Trophoblast cell (in vitro differentiated cells and primary cell): Measurements from ENCODE around the gene C10orf62.
"Not testable (repeated sequence)": the region's sequence is repeated elsewhere in the genome, so short reads cannot be mapped to it uniquely, and the experiment has no call there.

ENCODE experiments used
- DNase-seq, 2 donors: peaks; one replicate each; pipeline ENCODE4 v3.0.0-alpha.2; 2016
- H2AFZ ChIP-seq: 2 replicates; pipeline ENCODE4 v1.6.1; 2013; ENCODE audit warnings: low read length, moderate library complexity, mild to moderate bottlenecking; ENCODE audit not compliant: insufficient read depth, poor library complexity
- H2AK5ac ChIP-seq: 2 replicates; pipeline ENCODE4 v1.6.1; 2013; ENCODE audit warnings: mild to moderate bottlenecking, low read length
- H2BK120ac ChIP-seq: 2 replicates; pipeline ENCODE4 v1.6.1; 2013; ENCODE audit warnings: low read length, mild to moderate bottlenecking, moderate library complexity; ENCODE audit not compliant: insufficient read depth, poor library complexity
- H2BK12ac ChIP-seq: 2 replicates; pipeline ENCODE4 v1.6.1; 2013; ENCODE audit warnings: mild to moderate bottlenecking, low read length, moderate library complexity
- H2BK5ac ChIP-seq: 2 replicates; pipeline ENCODE4 v1.6.1; 2013; ENCODE audit warnings: low read length, low read depth, moderate library complexity, mild to moderate bottlenecking; ENCODE audit not compliant: poor library complexity
- H3K14ac ChIP-seq: 2 replicates; pipeline ENCODE4 v1.6.1; 2013; ENCODE audit warnings: mild to moderate bottlenecking, low read length
- H3K18ac ChIP-seq: 2 replicates; pipeline ENCODE4 v1.6.1; 2013; ENCODE audit warnings: mild to moderate bottlenecking, low read length
- H3K23ac ChIP-seq: 2 replicates; pipeline ENCODE4 v1.6.1; 2013; ENCODE audit warnings: low read length
- H3K27ac ChIP-seq: 2 replicates; pipeline ENCODE4 v1.5.1; 2013; ENCODE audit warnings: low read depth, mild to moderate bottlenecking, inconsistent platforms, low read length, moderate library complexity
- H3K27me3 ChIP-seq: 2 replicates; pipeline ENCODE4 v1.6.1; 2013; ENCODE audit warnings: inconsistent platforms, mild to moderate bottlenecking, low read length, moderate library complexity; ENCODE audit not compliant: insufficient read depth
- H3K36me3 ChIP-seq, 2 experiments: 1 replicate in 1 of 2; 2 replicates in 1 of 2; pipeline ENCODE4 v1.6.1; 2013; ENCODE audit warnings: low read length in 2 of 2, mild to moderate bottlenecking in 2 of 2, moderate library complexity in 1 of 2; ENCODE audit not compliant: insufficient read depth in 2 of 2, control insufficient read depth in 1 of 2
- H3K4ac ChIP-seq: 2 replicates; pipeline ENCODE4 v1.6.1; 2013; ENCODE audit warnings: low read depth, mild to moderate bottlenecking, low read length, moderate library complexity
- H3K4me1 ChIP-seq, 2 experiments: 1 replicate in 1 of 2; 2 replicates in 1 of 2; pipeline ENCODE4 v1.6.1; 2013; ENCODE audit warnings: low read length in 2 of 2, mild to moderate bottlenecking in 2 of 2, moderate library complexity in 1 of 2; ENCODE audit not compliant: insufficient read depth in 2 of 2, control insufficient read depth in 1 of 2
- H3K4me2 ChIP-seq: 2 replicates; pipeline ENCODE4 v1.6.1; 2013; ENCODE audit warnings: inconsistent platforms, mild to moderate bottlenecking, low read length, moderate library complexity
- H3K4me3 ChIP-seq: 2 replicates; pipeline ENCODE4 v1.5.1; 2013; ENCODE audit warnings: mild to moderate bottlenecking, low read depth, low read length, inconsistent platforms
- H3K79me1 ChIP-seq: one replicate; pipeline ENCODE4 v1.6.1; 2013; ENCODE audit warnings: low read length
- H3K79me2 ChIP-seq: 2 replicates; pipeline ENCODE4 v1.6.1; 2013; ENCODE audit warnings: low read length, mild to moderate bottlenecking; ENCODE audit not compliant: control insufficient read depth, insufficient read depth, poor library complexity
- H3K9ac ChIP-seq: 2 replicates; pipeline ENCODE4 v1.6.1; 2013; ENCODE audit warnings: mild to moderate bottlenecking, low read length
- H3K9me3 ChIP-seq: 2 replicates; pipeline ENCODE4 v1.6.1; 2013; ENCODE audit warnings: low read depth, mild to moderate bottlenecking, control low read depth, inconsistent platforms, low read length; ENCODE audit not compliant: insufficient read depth
- H4K12ac ChIP-seq: 2 replicates; pipeline ENCODE4 v1.6.1; 2013; ENCODE audit warnings: low read depth, mild to moderate bottlenecking, low read length, moderate library complexity
- H4K8ac ChIP-seq: 2 replicates; pipeline ENCODE4 v1.6.1; 2013; ENCODE audit warnings: low read depth, mild to moderate bottlenecking, low read length, moderate library complexity
- H4K91ac ChIP-seq: one replicate; pipeline ENCODE4 v1.6.1; 2013; ENCODE audit warnings: low read depth, mild to moderate bottlenecking, low read length, moderate library complexity
- WGBS: extraction: QIAGEN DNeasy Blood & Tissue Kit; methylation state at CpG from one replicate; pipeline ENCODE4 v1.1.7; 2013; ENCODE audit warnings: missing lambda C conversion rate; ENCODE audit not compliant: insufficient read length, insufficient coverage; ENCODE audit errors: extremely low coverage; 5-methylcytosine and 5-hydroxymethylcytosine counted together

C10orf62 gene

GRCh38 chr10:97562329-97562728 is 27.2 kb upstream of the C10orf62 start:
- H3K18ac ChIP-seq, DNase-seq, H3K23ac ChIP-seq, H3K79me2 ChIP-seq, H2AK5ac ChIP-seq, H4K8ac ChIP-seq, H4K91ac ChIP-seq, H3K79me1 ChIP-seq, H4K12ac ChIP-seq, H3K27ac ChIP-seq, H3K4ac ChIP-seq, H2AFZ ChIP-seq, H3K9ac ChIP-seq, H2BK12ac ChIP-seq, H2BK5ac ChIP-seq, H3K4me2 ChIP-seq, H3K14ac ChIP-seq, H3K27me3 ChIP-seq, H3K4me1 ChIP-seq, H3K4me3 ChIP-seq, H3K36me3 ChIP-seq, H3K9me3 ChIP-seq, H2BK120ac ChIP-seq: not testable (repeated sequence)
- WGBS = no CpG with 5 or more reads among the region's 5 CpGs

- no peak overlapping the region for H4K8ac ChIP-seq
- H3K4me3 ChIP-seq = no peak overlapping the region
- no peak overlapping the region for H2BK12ac ChIP-seq
- H3K4me2 ChIP-seq = no peak overlapping the region
- no peak overlapping the region for H4K12ac ChIP-seq
- no peaks in the 10 kb centered on the region for H3K79me1 ChIP-seq
- H3K14ac ChIP-seq = no peak overlapping the region
- H2AFZ ChIP-seq = no peak overlapping the region
- H3K36me3 ChIP-seq = peaks cover 0 to 7% of the 10 kb centered on the region in 2 experiments
- no CpG with 5 or more reads among the region's 4 CpGs for WGBS
- no peaks in the 10 kb centered on the region for H3K27me3 ChIP-seq
- H3K18ac ChIP-seq = no peak overlapping the region
- no peak overlapping the region for H2AK5ac ChIP-seq
- no peaks in the 10 kb centered on the region for H3K4me1 ChIP-seq
- no peak overlapping the region for H2BK120ac ChIP-seq
- no peak overlapping the region for H3K9ac ChIP-seq
- no peak overlapping the region for H3K4ac ChIP-seq
- H4K91ac ChIP-seq = no peak overlapping the region
- no peak overlapping the region for H3K23ac ChIP-seq
- no peak overlapping the region for H2BK5ac ChIP-seq
- no peak overlapping the region for H3K27ac ChIP-seq
- H3K79me2 ChIP-seq = no peaks in the 10 kb centered on the region
- no peak for DNase-seq
- H3K9me3 ChIP-seq = peaks cover 4% of the 10 kb centered on the region
Measured at GRCh38 chr10:97563337-97563736, 26.2 kb upstream of the C10orf62 start.

- Histone ChIP-seq H2BK12ac (no peak overlapping the region), H4K91ac (no peak overlapping the region), H3K4ac (no peak overlapping the region), H3K27ac (no peak overlapping the region), H3K4me3 (no peak overlapping the region), H2BK5ac (no peak overlapping the region), H3K79me2 (no peaks in the 10 kb centered on the region), H3K23ac (no peak overlapping the region), H3K9ac (no peak overlapping the region), H2BK120ac (no peak overlapping the region), H3K4me1 (no peaks in the 10 kb centered on the region), H3K9me3 (peaks cover 4% of the 10 kb centered on the region), H3K18ac (no peak overlapping the region), H3K4me2 (no peak overlapping the region), H3K27me3 (no peaks in the 10 kb centered on the region), H4K8ac (no peak overlapping the region), H3K14ac (no peak overlapping the region), H3K79me1 (no peaks in the 10 kb centered on the region), H4K12ac (no peak overlapping the region), H3K36me3 (peaks cover 3 to 9% of the 10 kb centered on the region in 2 experiments), H2AFZ (no peak overlapping the region), H2AK5ac (no peak overlapping the region)
- DNase-seq = peak; percentile 15 to 38
- WGBS = no CpG with 5 or more reads among the region's 4 CpGs
Measured at GRCh38 chr10:97564776-97565175, 24.7 kb upstream of the C10orf62 start.

GRCh38 chr10:97566336-97566996 is 23.1 kb upstream of the C10orf62 start:
- no peak overlapping the region for H3K27ac ChIP-seq
- peaks cover 5% of the 10 kb centered on the region for H3K79me2 ChIP-seq
- H3K4me2 ChIP-seq = no peak overlapping the region
- H3K4ac ChIP-seq = no peak overlapping the region
- no peak overlapping the region for H4K91ac ChIP-seq
- H4K12ac ChIP-seq = no peak overlapping the region
- WGBS = no CpG with 5 or more reads among the region's 2 CpGs
- H3K4me3 ChIP-seq = no peak overlapping the region
- DNase-seq = peak; percentile 50 to 88
- no peak overlapping the region for H3K23ac ChIP-seq
- H3K9me3 ChIP-seq = peaks cover 2% of the 10 kb centered on the region
- H3K79me1 ChIP-seq = peaks cover 12% of the 10 kb centered on the region
- peaks cover 11 to 14% of the 10 kb centered on the region in 2 experiments for H3K36me3 ChIP-seq
- H3K14ac ChIP-seq = no peak overlapping the region
- no peak overlapping the region for H3K9ac ChIP-seq
- H3K4me1 ChIP-seq = peaks cover 14 to 16% of the 10 kb centered on the region in 2 experiments
- H3K18ac ChIP-seq = no peak overlapping the region
- H3K27me3 ChIP-seq = no peaks in the 10 kb centered on the region
- no peak overlapping the region for H2AK5ac ChIP-seq
- H2BK12ac ChIP-seq = no peak overlapping the region
- no peak overlapping the region for H2BK5ac ChIP-seq
- H4K8ac ChIP-seq = no peak overlapping the region
- H2AFZ ChIP-seq = no peak overlapping the region
- no peak overlapping the region for H2BK120ac ChIP-seq
